ENCODE results near the gene MYADM. TPM values are rescaled to one million over a fixed set of nuclear protein-coding genes. Genes with fewer than 3 reads are reported as not detected.

Gene MYADM
- total and polyA plus RNA-seq, 8 donors, result 14.0 to 57.6 (median 31.0) TPM

GRCh38 chr19:53916004-53916403 is 48.3 kb downstream of the MYADM start:
- WGBS, 2 donors, result 48 to 60% methylated on average over 6 of the region's 6 CpGs
- Histone ChIP-seq H3K9me3 (no peaks in the 10 kb centered on the region), H3K4me3 (no peak overlapping the region), H3K27me3 (peaks cover 0 to 4% (median 0%) of the 10 kb centered on the region in 4 donors), H3K36me3 (no peaks in the 10 kb centered on the region), H3K4me1 (no peaks in the 10 kb centered on the region), H3K27ac (no peak overlapping the region)
- intact Hi-C loops (cut with DNase I), result no loop called here
- ATAC-seq, result no peak
- no peak for DNase-seq
- FAIRE-seq, result no peak
- TF ChIP-seq CTCF (IDR thresholded peaks at IDR 0.05), result no peak

- H3K27me3 ChIP-seq, result peaks cover 0 to 1% (median 0%) of the 10 kb centered on the region in 4 donors
- H3K4me1 ChIP-seq, result no peaks in the 10 kb centered on the region
- no peak overlapping the region for H3K4me3 ChIP-seq
- FAIRE-seq (no peak), DNase-seq (no peak), ATAC-seq (no peak)
- H3K27ac ChIP-seq, result no peak overlapping the region
- WGBS, 2 donors, result 69 to 70% methylated on average over 7 of the region's 7 CpGs
- TF ChIP-seq CTCF (IDR thresholded peaks at IDR 0.05), result no peak
- H3K9me3 ChIP-seq, result no peaks in the 10 kb centered on the region
- intact Hi-C loops (cut with DNase I), result no loop called here
- no peaks in the 10 kb centered on the region for H3K36me3 ChIP-seq
Observed at GRCh38 chr19:53917356-53917755, 49.7 kb downstream of the MYADM start.

Other genes starting within 250 kb of the MYADM start
- not detected for gene DPRX, start 235.9 kb upstream of the MYADM start, total RNA-seq
- gene DPRX, start 235.9 kb upstream of the MYADM start, polyA plus RNA-seq, result under 1 TPM in 1 of 2 donors, not detected in 1; 0.16 TPM
- gene NLRP12, start 43.6 kb upstream of the MYADM start, total RNA-seq, result under 1 TPM in 5 of 6 donors, not detected in 1; 0.08 to 0.81 (median 0.32) TPM
- under 1 TPM; 0.02 to 0.19 TPM for gene NLRP12, start 43.6 kb upstream of the MYADM start, polyA plus RNA-seq
- gene PRKCG, start 14.3 kb downstream of the MYADM start, total RNA-seq, result under 1 TPM in 5 of 6 donors, not detected in 1; 0.16 to 0.38 (median 0.18) TPM
- 1 to 10 TPM in 1 of 2 donors, under 1 TPM in 1; 0.99 to 2.2 TPM for gene PRKCG, start 14.3 kb downstream of the MYADM start, polyA plus RNA-seq
- gene CACNG7, start 41.4 kb downstream of the MYADM start, total RNA-seq, result under 1 TPM in 2 of 6 donors, not detected in 4; 0.04 to 0.09 TPM
- gene CACNG7, start 41.4 kb downstream of the MYADM start, polyA plus RNA-seq, result under 1 TPM; 0.02 to 0.08 TPM
- gene CACNG8, start 95.1 kb downstream of the MYADM start, total RNA-seq, result under 1 TPM in 5 of 6 donors, not detected in 1; under 0.01 to 0.06 (median 0.03) TPM
- under 1 TPM; 0.02 to 0.04 TPM for gene CACNG8, start 95.1 kb downstream of the MYADM start, polyA plus RNA-seq
- not detected for gene CACNG6, start 123.8 kb downstream of the MYADM start, total RNA-seq
- gene CACNG6, start 123.8 kb downstream of the MYADM start, polyA plus RNA-seq, result not detected
- not detected for gene VSTM1, start 196.0 kb downstream of the MYADM start, total RNA-seq
- not detected for gene VSTM1, start 196.0 kb downstream of the MYADM start, polyA plus RNA-seq
- not detected for gene TARM1, start 213.5 kb downstream of the MYADM start, total RNA-seq
- gene TARM1, start 213.5 kb downstream of the MYADM start, polyA plus RNA-seq, result not detected
- gene OSCAR, start 232.9 kb downstream of the MYADM start, total RNA-seq, result 1 to 10 TPM in 2 of 6 donors, under 1 TPM in 3, not detected in 1; 0.41 to 3.2 (median 0.84) TPM
- gene OSCAR, start 232.9 kb downstream of the MYADM start, polyA plus RNA-seq, result 1 to 10 TPM; 1.0 to 1.1 TPM
- 10 to 100 TPM; 27.7 to 52.1 (median 45.1) TPM for gene NDUFA3, start 235.0 kb downstream of the MYADM start, total RNA-seq
- gene NDUFA3, start 235.0 kb downstream of the MYADM start, polyA plus RNA-seq, result 100 to 1,000 TPM; 107 to 166 TPM
- 1 to 10 TPM; 3.8 to 8.8 (median 5.0) TPM for gene TFPT, start 247.8 kb downstream of the MYADM start, total RNA-seq
- 10 to 100 TPM; 16.1 to 16.6 TPM for gene TFPT, start 247.8 kb downstream of the MYADM start, polyA plus RNA-seq
- gene PRPF31, start 247.9 kb downstream of the MYADM start, total RNA-seq, result 10 to 100 TPM; 14.4 to 27.2 (median 19.5) TPM
- 10 to 100 TPM; 45.0 to 47.1 TPM for gene PRPF31, start 247.9 kb downstream of the MYADM start, polyA plus RNA-seq